Mucosa of stomach (tissue), 1 donor: ENCODE results near the gene GLI3.

Experiments used
- H3K27me3 ChIP-seq: one replicate; pipeline ENCODE4 v1.7.0; 2013; ENCODE audit warnings: mild to moderate bottlenecking, low read length; ENCODE audit not compliant: control insufficient read depth, insufficient read depth
- H3K36me3 ChIP-seq: one replicate; pipeline ENCODE4 v1.7.0; 2013; ENCODE audit warnings: low read length; ENCODE audit not compliant: control insufficient read depth, insufficient read depth
- H3K4me1 ChIP-seq: one replicate; pipeline ENCODE4 v1.7.0; 2013; ENCODE audit warnings: mild to moderate bottlenecking, low read length; ENCODE audit not compliant: control insufficient read depth, insufficient read depth
- H3K4me3 ChIP-seq: one replicate; pipeline ENCODE4 v1.7.0; 2013; ENCODE audit warnings: low read length
- H3K9ac ChIP-seq: one replicate; pipeline ENCODE4 v1.7.0; 2013; ENCODE audit warnings: mild to moderate bottlenecking, low read length, moderate library complexity
- H3K9me3 ChIP-seq: one replicate; pipeline ENCODE4 v1.7.0; 2013; ENCODE audit warnings: mild to moderate bottlenecking, low read length, moderate library complexity; ENCODE audit not compliant: control insufficient read depth
- donor health status: Pancreatic carcinoma.

GLI3 gene

GRCh38 chr7:42236976-42237810, at the start of gene GLI3:
Gene GLI3, minus strand, starts transcription at chr7:42237209. Its CDS starts 13,956 bp downstream, at chr7:42223253.
- Histone ChIP-seq H3K4me3 (peak within 1 kb of the TSS; percentile 43), H3K4me1 (no peaks in the 10 kb centered on the region), H3K27me3 (peaks cover 26% of the 10 kb centered on the region), H3K9ac (peak within 1 kb of the TSS; percentile 33), H3K9me3 (no peaks in the 10 kb centered on the region), H3K36me3 (no peaks in the 10 kb centered on the region)

DNA sequence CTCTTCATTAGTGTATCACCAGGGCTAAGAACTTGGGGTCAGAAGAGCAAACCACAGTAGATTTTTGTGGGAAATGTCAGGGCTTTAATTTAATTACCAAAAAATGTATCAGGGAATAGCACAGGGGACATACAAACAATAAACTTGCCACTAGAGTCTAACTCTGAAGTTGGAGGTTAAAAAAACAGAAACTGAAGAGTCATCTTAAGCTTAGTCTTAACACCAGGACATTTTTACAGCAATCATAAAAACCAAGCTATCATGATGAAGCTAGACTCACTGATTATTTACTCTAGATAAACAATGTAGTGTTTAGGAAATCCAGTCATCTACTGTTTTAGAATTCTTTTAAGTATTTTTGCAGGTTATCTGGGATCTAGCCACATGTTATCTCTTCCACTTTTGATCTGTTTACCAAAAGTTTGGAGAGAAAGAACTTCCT, 48.4 kb upstream of the GLI3 start:
- no peaks in the 10 kb centered on the region for H3K9me3 ChIP-seq
- H3K27me3 ChIP-seq: no peaks in the 10 kb centered on the region
- no peak overlapping the region for H3K4me3 ChIP-seq
- no peaks in the 10 kb centered on the region for H3K4me1 ChIP-seq
- H3K9ac ChIP-seq: no peak overlapping the region
- no peaks in the 10 kb centered on the region for H3K36me3 ChIP-seq

- H3K27me3 ChIP-seq: no peaks in the 10 kb centered on the region
- H3K9ac ChIP-seq: no peak overlapping the region
- H3K36me3 ChIP-seq: no peaks in the 10 kb centered on the region
Measured at GRCh38 chr7:42283553-42283952, 46.5 kb upstream of the GLI3 start.

DNA sequence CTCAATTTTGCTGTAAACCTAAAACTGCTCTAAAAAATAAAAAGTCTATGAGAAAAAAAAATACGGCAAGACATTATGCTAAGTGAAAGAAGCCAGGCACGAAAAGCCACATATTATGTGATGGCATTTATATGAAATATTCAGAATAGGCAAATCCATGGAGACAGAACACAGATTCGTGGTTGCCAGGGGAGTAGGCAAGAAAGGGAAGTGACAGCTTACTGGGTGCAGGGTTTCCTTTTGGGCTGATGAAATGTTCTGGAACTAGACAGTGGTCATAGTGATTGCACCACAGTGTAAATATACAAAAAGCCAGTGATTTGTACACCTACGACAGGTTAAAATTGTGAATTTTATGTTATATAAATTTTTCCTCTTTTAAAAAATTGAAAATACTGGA, 41.3 kb upstream of the GLI3 start:
- H3K36me3 ChIP-seq: no peaks in the 10 kb centered on the region

More at GRCh38 chr7:42283553-42283952, 46.5 kb upstream of the GLI3 start:
- no peaks in the 10 kb centered on the region for H3K4me1 ChIP-seq
- H3K4me3 ChIP-seq: no peak overlapping the region
- no peaks in the 10 kb centered on the region for H3K9me3 ChIP-seq

DNA sequence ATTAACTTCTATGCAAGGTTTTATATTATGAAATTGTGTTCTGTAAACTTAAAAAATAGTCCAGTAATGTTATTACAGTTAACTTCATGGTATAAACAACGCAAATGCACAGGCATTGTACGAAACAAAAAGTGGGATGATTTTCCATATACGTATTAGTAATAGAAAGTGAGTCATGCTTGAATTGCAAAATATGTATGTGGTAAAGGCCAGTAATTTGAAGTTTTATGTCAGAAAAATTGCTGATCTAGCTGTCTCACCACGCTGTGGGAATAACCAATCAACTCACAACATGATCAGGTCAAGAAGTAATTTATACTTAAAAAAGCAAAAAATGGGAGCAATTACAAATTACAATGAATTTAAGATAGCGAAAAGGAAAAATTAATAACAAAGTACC, 37.0 kb upstream of the GLI3 start:
- Histone ChIP-seq H3K9ac (no peak overlapping the region), H3K4me1 (no peaks in the 10 kb centered on the region), H3K9me3 (no peaks in the 10 kb centered on the region), H3K4me3 (no peak overlapping the region), H3K27me3 (no peaks in the 10 kb centered on the region), H3K36me3 (no peaks in the 10 kb centered on the region)

More for the DNA sequence above, 41.3 kb upstream of the GLI3 start:
- Histone ChIP-seq H3K9me3 (no peaks in the 10 kb centered on the region), H3K4me1 (no peaks in the 10 kb centered on the region), H3K4me3 (no peak overlapping the region), H3K9ac (no peak overlapping the region), H3K27me3 (no peaks in the 10 kb centered on the region)

DNA sequence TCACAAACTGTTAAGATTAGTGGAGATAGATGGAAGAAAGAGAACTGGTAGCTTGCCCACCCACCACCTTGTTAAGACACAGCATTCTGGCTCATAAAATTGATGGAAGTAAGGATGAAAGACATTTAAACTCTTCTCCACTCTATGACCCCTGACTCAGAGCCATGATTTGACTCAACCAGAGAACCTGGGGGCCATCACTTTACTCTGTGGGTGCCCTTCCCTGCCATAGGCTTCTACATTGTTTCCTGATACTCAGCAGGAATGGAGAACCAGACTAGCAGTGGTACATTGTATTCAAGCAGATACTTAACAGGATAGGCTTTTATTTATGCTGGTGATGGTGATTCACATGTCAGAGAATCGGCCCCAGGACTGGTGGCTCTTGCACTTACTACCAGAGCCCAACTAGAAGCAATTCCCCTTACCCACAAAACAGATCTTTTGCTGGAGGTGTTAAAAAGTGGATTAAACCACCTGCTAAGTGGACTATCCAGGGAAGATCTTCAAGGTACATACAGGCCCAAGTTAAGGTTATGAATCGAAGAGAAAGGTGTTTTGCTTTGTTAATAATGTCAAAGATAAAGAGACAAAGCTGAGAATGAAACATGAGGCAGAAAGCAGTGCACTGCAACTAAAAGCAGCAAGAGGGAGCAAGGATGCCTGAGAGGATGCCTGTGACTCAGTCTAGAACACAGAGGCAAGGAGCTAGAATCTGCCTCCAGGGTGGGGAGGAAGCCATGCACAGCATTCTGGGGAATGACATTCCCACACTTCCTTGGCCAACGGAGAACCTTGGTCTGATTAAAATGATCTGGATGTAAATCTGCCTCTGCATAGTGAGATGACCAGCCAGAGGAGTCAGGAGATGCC, 36.0 kb upstream of the GLI3 start:
- no peaks in the 10 kb centered on the region for H3K36me3 ChIP-seq
- H3K9me3 ChIP-seq: no peaks in the 10 kb centered on the region
- H3K4me1 ChIP-seq: no peaks in the 10 kb centered on the region
- no peak overlapping the region for H3K4me3 ChIP-seq
- no peak overlapping the region for H3K9ac ChIP-seq
- no peaks in the 10 kb centered on the region for H3K27me3 ChIP-seq

- Histone ChIP-seq H3K4me1 (no peaks in the 10 kb centered on the region), H3K36me3 (no peaks in the 10 kb centered on the region), H3K4me3 (no peak overlapping the region), H3K9me3 (no peaks in the 10 kb centered on the region), H3K27me3 (no peaks in the 10 kb centered on the region), H3K9ac (no peak overlapping the region)
Measured at GRCh38 chr7:42269161-42269560, 32.2 kb upstream of the GLI3 start.

GRCh38 chr7:42264702-42265101, 27.7 kb upstream of the GLI3 start:
- Histone ChIP-seq H3K9me3 (no peaks in the 10 kb centered on the region), H3K4me1 (no peaks in the 10 kb centered on the region), H3K36me3 (no peaks in the 10 kb centered on the region), H3K4me3 (no peak overlapping the region), H3K27me3 (no peaks in the 10 kb centered on the region), H3K9ac (no peak overlapping the region)

GRCh38 chr7:42263971-42264370, 27.0 kb upstream of the GLI3 start:
- no peaks in the 10 kb centered on the region for H3K27me3 ChIP-seq
- H3K4me3 ChIP-seq: no peak overlapping the region
- H3K9ac ChIP-seq: no peak overlapping the region
- H3K36me3 ChIP-seq: no peaks in the 10 kb centered on the region
- no peaks in the 10 kb centered on the region for H3K9me3 ChIP-seq
- H3K4me1 ChIP-seq: no peaks in the 10 kb centered on the region

DNA sequence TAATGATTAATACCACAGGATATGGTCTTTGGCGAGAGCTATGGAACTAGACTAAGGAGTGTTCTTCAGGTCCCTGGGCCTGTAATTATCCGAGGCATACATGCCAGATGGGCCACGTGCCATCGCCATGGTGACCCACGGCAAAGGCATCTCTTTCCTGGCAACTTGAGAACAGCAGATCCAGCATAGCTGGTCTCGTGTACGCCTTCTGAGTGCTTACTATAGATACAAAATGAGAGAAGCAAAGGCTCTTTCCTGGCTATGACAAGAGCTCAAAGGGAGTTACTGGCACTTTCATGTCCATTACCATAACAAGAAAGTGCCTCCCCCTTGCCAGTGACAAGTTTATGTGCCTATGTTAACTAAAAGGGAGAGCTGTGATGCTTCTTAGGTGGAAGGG, 26.0 kb upstream of the GLI3 start:
- H3K4me3 ChIP-seq: no peak overlapping the region

DNA sequence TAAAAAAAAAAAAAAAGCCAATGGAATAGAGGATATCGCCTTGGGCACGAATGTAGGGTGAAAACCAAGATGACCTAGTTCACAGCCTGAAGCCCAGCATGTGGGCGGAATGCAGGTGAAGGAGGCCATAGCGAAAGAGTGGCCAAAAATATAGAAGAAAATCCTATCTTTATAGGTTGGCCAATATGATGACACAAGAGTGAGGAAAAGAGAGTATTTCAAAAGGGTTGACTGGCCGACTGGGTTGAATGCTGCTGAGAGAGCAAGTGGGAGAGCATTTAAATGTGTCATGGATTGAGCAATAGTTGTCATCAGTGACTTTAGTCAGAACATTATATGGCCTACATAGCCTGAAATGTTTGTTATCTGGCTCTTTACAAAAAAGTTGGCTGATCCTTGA, 17.2 kb upstream of the GLI3 start:
- no peaks in the 10 kb centered on the region for H3K9me3 ChIP-seq
- H3K27me3 ChIP-seq: no peaks in the 10 kb centered on the region
- no peak overlapping the region for H3K9ac ChIP-seq
- H3K36me3 ChIP-seq: no peaks in the 10 kb centered on the region
- H3K4me3 ChIP-seq: no peak overlapping the region
- H3K4me1 ChIP-seq: no peaks in the 10 kb centered on the region

More for the DNA sequence above, 26.0 kb upstream of the GLI3 start:
- no peaks in the 10 kb centered on the region for H3K27me3 ChIP-seq
- no peaks in the 10 kb centered on the region for H3K9me3 ChIP-seq
- no peaks in the 10 kb centered on the region for H3K4me1 ChIP-seq
- H3K36me3 ChIP-seq: no peaks in the 10 kb centered on the region
- H3K9ac ChIP-seq: no peak overlapping the region

GRCh38 chr7:42253316-42253715, 16.3 kb upstream of the GLI3 start:
- no peaks in the 10 kb centered on the region for H3K4me1 ChIP-seq
- no peaks in the 10 kb centered on the region for H3K9me3 ChIP-seq
- no peaks in the 10 kb centered on the region for H3K27me3 ChIP-seq
- H3K9ac ChIP-seq: no peak overlapping the region
- no peaks in the 10 kb centered on the region for H3K36me3 ChIP-seq
- no peak overlapping the region for H3K4me3 ChIP-seq
